Measurements from ENCODE around the gene BRAP.
A peak's percentile ranks its signal among the peaks of the same experiment; 100 is the strongest.
"Not testable (repeated sequence)": the region's sequence is repeated elsewhere in the genome, so short reads cannot be mapped to it uniquely, and the experiment has no call there.

BRAP gene

GRCh38 chr12:111605911-111606766, 79.6 kb downstream of the BRAP start:
- DNase-seq, result no peak

DNA sequence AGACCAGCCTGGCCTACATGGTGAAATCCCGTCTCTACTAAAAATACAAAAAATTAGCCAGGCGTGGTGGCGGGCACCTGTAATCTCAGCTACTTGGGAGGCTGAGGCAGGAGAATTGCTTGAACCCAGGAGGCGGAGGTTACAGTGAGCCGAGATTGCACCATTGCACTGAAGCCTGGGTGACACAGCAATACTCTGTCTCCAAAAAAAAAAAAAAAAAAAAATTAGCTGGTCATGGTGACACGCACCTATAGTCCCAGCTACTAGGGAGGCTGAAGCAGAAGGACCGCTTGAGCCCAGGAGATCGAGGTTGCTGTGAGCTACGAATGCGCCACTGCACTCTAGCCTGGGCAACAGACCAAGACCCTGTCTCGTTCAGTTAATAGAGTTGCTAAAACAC, 82.9 kb downstream of the BRAP start:
- DNase-seq, result not testable (repeated sequence)

DNA sequence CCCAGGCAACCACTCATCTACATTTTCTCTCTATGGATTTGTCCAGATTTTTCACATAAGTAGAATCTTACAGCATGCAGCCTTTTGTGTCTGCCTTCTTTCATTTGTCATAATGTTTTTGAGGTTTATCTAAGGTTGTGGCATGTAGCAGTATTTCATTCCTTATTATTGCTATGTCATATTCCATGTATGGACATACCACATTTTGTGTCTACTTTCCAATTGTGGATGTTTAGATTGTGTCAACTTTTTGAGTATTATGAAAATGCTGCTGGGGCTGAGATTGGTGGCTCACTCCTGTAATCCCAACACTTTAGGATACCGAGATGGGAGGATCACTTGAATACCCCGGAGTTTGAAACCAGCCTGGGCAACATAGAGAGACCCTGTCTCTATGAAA, 83.4 kb downstream of the BRAP start:
- DNase-seq, result no peak

- not testable (repeated sequence) for DNase-seq
Measured at GRCh38 chr12:111600986-111601385, 84.8 kb downstream of the BRAP start.

DNA sequence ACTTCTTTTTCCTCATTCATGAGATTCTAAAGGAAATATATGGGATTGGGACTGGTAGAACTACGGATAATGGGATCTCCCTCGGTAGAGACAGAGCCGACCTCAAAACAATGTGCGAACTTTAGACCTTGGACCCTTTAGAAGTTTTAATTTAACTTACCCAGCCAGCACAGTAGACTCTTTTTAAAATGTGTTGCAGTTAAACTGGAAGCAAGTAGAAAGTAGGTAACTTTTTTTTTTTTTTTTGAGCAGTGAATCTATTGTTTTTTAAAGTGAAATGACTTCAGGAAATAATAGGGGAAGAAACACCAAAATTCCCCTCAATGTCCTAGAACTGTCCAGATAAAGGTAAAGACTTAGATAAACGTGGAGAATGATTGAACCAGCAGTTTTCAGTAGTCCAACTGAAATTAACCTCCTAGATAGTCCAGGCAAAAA, 85.5 kb downstream of the BRAP start:
- DNase-seq, result no peak

DNA sequence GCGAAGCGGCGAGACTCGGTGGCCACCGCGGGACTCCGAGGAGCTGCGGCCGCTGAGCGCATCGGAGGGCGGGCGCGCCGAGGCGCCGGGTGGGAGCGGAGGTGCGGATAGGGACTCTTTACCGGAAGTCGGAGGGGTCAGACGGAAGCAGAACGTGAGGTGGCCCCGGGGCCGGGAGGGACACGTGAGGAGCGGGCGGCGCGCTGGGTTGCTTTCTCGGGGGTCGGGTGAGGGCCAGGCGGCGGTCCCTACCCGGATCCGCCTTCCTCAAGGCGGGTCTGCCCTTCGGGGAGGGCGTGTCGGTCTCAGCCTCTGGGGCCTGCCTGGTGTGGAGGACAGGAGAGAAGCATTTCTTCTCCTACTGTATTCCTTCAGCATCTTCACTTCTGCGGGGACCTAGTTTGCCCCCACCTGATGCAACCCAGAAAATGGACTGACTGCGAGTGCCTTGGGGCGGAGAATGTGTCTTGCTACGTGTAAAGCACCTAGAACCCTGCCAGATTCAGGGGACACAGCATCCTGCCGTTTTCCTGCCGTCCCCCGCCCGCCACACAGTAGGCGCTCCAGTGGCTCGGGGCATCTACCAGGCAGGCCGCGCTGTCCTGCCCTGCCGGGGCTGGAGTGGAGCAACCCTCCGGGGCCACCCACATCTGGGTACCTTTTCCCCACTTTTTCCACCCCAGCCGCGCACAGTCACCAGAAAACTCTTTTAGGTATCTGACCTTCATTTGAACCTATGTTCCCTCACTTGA, 86.1 kb downstream of the BRAP start:
- DNase-seq, result peak; percentile 86

- peak; percentile 63 for DNase-seq
Measured at GRCh38 chr12:111598637-111599452, 86.9 kb downstream of the BRAP start, which contains the start of gene ATXN2. ATXN2 (minus strand) TSS chr12:111599315; CDS start chr12:111599034, 281 bp downstream.

GRCh38 chr12:111597831-111598636, 87.7 kb downstream of the BRAP start:
- DNase-seq, result no peak

GRCh38 chr12:111596985-111597830, 88.5 kb downstream of the BRAP start:
- DNase-seq, result no peak

DNA sequence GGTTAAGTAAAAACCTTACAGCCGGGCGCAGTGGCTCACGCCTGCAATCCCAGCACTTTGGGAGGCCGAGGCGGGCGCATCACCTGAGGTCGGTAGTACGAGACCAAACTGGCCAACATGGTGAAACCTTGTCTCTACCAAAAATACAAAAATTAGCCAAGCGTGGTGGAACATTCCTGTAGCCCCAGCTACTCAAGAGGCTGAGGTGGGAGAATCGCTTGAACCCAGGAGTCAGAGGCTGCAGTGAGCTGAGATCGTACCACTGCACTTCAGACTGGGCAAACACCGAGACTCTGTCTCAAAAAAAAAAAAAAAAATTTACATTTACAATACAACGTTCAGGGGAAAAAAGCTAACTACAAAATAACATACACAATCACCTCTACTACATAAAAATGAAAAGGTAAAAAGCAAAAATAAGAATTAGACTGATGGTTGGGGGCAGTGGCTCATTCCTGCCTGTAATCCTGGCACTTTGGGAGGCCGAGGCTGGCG, 90.4 kb downstream of the BRAP start:
- DNase-seq, result not testable (repeated sequence)
